ENCODE data around the gene PEX11B. TPM values are rescaled to one million over a fixed set of nuclear protein-coding genes. Genes with fewer than 3 reads are reported as not detected.

The PEX11B gene
- total and polyA plus RNA-seq, 7 donors, result 19.3 to 36.3 (median 25.8) TPM

DNA sequence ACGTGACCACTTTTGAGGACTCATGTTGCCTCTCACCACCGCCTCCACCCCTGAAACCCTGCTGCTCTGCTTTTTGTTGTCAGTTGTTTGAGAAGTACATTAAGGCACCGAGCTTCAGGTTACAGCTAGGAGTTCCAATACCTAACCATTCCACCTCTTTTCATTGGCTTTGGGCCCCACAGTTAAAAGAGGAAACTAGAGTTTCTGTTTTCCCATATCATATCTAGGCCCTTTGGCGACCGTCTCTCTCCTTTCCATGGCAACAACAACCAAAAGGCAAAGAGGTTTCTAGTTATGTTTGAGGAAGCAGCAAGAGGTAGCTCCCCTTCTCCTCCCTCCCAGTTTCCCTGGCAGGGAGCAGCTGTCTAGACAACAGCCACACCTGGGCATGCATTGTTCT lies 38.7 kb downstream of the PEX11B start:
- Histone ChIP-seq H3K4me1 (no peaks in the 10 kb centered on the region), H3K27ac (no peak overlapping the region), H3K27me3 (ENCODE audit: insufficient read depth in 3 of 3, low read length in 2 of 3) (no peaks in the 10 kb centered on the region), H3K36me3 (ENCODE audit: insufficient read depth in 1 of 2, low read depth in 1 of 2) (no peaks in the 10 kb centered on the region), H3K9me3 (no peaks in the 10 kb centered on the region), H3K4me3 (no peak overlapping the region)
- ATAC-seq (no peak), DNase-seq (no peak)
- TF ChIP-seq, protein P1, sequence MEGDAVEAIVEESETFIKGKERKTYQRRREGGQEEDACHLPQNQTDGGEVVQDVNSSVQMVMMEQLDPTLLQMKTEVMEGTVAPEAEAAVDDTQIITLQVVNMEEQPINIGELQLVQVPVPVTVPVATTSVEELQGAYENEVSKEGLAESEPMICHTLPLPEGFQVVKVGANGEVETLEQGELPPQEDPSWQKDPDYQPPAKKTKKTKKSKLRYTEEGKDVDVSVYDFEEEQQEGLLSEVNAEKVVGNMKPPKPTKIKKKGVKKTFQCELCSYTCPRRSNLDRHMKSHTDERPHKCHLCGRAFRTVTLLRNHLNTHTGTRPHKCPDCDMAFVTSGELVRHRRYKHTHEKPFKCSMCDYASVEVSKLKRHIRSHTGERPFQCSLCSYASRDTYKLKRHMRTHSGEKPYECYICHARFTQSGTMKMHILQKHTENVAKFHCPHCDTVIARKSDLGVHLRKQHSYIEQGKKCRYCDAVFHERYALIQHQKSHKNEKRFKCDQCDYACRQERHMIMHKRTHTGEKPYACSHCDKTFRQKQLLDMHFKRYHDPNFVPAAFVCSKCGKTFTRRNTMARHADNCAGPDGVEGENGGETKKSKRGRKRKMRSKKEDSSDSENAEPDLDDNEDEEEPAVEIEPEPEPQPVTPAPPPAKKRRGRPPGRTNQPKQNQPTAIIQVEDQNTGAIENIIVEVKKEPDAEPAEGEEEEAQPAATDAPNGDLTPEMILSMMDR (IDR thresholded peaks at IDR 0.05), result no peak
- intact Hi-C loops (cut with DNase I), result no loop called here
- WGBS, 3 donors, result 61 to 67% (median 66%) methylated on average over 5 of the region's 5 CpGs

GRCh38 chr1:145878724-145879123 lies 39.8 kb downstream of the PEX11B start:
- H3K9me3 ChIP-seq, result no peaks in the 10 kb centered on the region
- no peak overlapping the region for H3K4me3 ChIP-seq
- ATAC-seq, result no peak
- H3K27ac ChIP-seq, result no peak overlapping the region
- intact Hi-C loops (cut with DNase I), result no loop called here
- WGBS, 3 donors, result 73 to 85% (median 76%) methylated on average over 2 of the region's 2 CpGs
- no peak for DNase-seq
- no peaks in the 10 kb centered on the region for H3K4me1 ChIP-seq
- TF ChIP-seq, protein P1 (IDR thresholded peaks at IDR 0.05), result no peak
- no peaks in the 10 kb centered on the region for H3K36me3 ChIP-seq (ENCODE audit: insufficient read depth in 1 of 2, low read depth in 1 of 2)
- H3K27me3 ChIP-seq (ENCODE audit: insufficient read depth in 3 of 3, low read length in 2 of 3), result no peaks in the 10 kb centered on the region

GRCh38 chr1:145877923-145878486 lies 40.5 kb downstream of the PEX11B start:
- TF ChIP-seq, protein P1 (IDR thresholded peaks at IDR 0.05), result no peak
- H3K4me1 ChIP-seq, result peaks cover under 1% of the 10 kb centered on the region
- no peaks in the 10 kb centered on the region for H3K9me3 ChIP-seq
- ATAC-seq (no peak), DNase-seq (no peak)
- no peaks in the 10 kb centered on the region for H3K27me3 ChIP-seq (ENCODE audit: insufficient read depth in 3 of 3, low read length in 2 of 3)
- no peak overlapping the region for H3K27ac ChIP-seq
- intact Hi-C loops (cut with DNase I), result no loop called here
- no peaks in the 10 kb centered on the region for H3K36me3 ChIP-seq (ENCODE audit: insufficient read depth in 1 of 2, low read depth in 1 of 2)
- 88 to 92% (median 89%) methylated on average over 7 of the region's 7 CpGs for WGBS, 3 donors
- H3K4me3 ChIP-seq, result no peak overlapping the region

DNA sequence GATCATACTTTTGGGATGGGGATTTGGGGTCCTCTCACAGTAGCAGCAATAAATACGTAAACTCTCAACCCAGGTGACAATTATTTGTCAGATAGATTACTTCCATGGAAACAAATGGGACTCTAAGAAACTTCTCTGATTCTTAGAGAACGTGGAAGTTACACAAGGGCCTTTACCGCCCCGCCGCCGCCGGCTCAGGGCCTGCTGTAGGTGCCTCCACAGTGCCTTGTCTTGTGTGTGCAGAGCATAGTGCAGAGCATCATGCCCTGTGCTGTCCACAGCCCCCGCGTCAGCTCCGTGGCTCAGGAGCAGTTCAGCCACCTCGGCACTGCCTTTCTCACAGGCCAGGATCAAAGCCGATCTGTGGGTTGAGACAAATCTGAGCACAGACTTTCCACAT lies 43.9 kb downstream of the PEX11B start:
- TF ChIP-seq, protein P1 (IDR thresholded peaks at IDR 0.05), result no peak
- peaks cover 23% of the 10 kb centered on the region for H3K4me1 ChIP-seq
- no peaks in the 10 kb centered on the region for H3K36me3 ChIP-seq (ENCODE audit: insufficient read depth in 1 of 2, low read depth in 1 of 2)
- H3K27ac ChIP-seq, result no peak overlapping the region
- DNase-seq (no peak), ATAC-seq (no peak)
- intact Hi-C loops (cut with DNase I), result no loop called here
- no peaks in the 10 kb centered on the region for H3K27me3 ChIP-seq (ENCODE audit: insufficient read depth in 3 of 3, low read length in 2 of 3)
- no peak overlapping the region for H3K4me3 ChIP-seq
- no peaks in the 10 kb centered on the region for H3K9me3 ChIP-seq
- 95 to 98% (median 97%) methylated on average over 12 of the region's 12 CpGs for WGBS, 3 donors

All from psoas muscle (tissue), 8 donors.